Heart left ventricle (tissue), 16 donors: ENCODE data around the gene MYL4. TPM values are rescaled to one million over a fixed set of nuclear protein-coding genes. Genes with fewer than 3 reads are reported as not detected.
A peak's percentile ranks its signal among the peaks of the same experiment; 100 is the strongest.

Experiments used
- ATAC-seq, 4 donors: fragments of 200-7000 bp; cut with Tn5 transposase; one replicate each; pipeline ENCODE4 v1.9.1; 2020 to 2022; ENCODE audit warnings: moderate library complexity in 4 of 4, mild to moderate bottlenecking in 3 of 4, moderate number of reproducible peaks in 1 of 4
- DNase-seq, 5 donors: peaks; one replicate each; pipeline ENCODE4 v3.0.0-alpha.2; 2020
- H3K27ac ChIP-seq, 12 donors: fragments of 200-600 bp; sonication (generic) in 4 of 12; one replicate each; pipeline versions ENCODE4 v1.5.0 to v1.8.0; 2016 to 2022; ENCODE audit warnings: mild to moderate bottlenecking in 2 of 12
- H3K27me3 ChIP-seq, 9 donors: fragments of 200-600 bp; sonication (generic) in 2 of 9; one replicate each; pipeline versions ENCODE4 v1.5.1 to v1.8.0; 2016 to 2022; ENCODE audit warnings: mild to moderate bottlenecking in 3 of 9
- H3K36me3 ChIP-seq, 9 donors: fragments of 200-600 bp; sonication (generic) in 2 of 9; one replicate each; pipeline versions ENCODE4 v1.5.0 to v1.8.0; 2018 to 2022; ENCODE audit warnings: mild to moderate bottlenecking in 2 of 9
- H3K4me1 ChIP-seq, 12 donors: fragments of 200-600 bp; sonication (generic) in 4 of 12; one replicate each; pipeline versions ENCODE4 v1.5.0 to v1.8.0; 2016 to 2022; ENCODE audit warnings: mild to moderate bottlenecking in 3 of 12
- H3K4me3 ChIP-seq, 12 donors: fragments of 200-600 bp; sonication (generic) in 4 of 12; one replicate each; pipeline versions ENCODE4 v1.5.0 to v1.8.0; 2017 to 2022; ENCODE audit warnings: mild to moderate bottlenecking in 9 of 12, moderate library complexity in 4 of 12
- H3K9me3 ChIP-seq, 12 donors: fragments of 200-600 bp; sonication (generic) in 4 of 12; one replicate each; pipeline versions ENCODE4 v1.5.0 to v1.8.0; 2016 to 2022; ENCODE audit warnings: mild to moderate bottlenecking in 1 of 12
- POLR2A ChIP-seq, 2 donors: fragments of 450-650 bp; IDR thresholded peaks; one replicate each; pipeline ENCODE4 v1.6.1; 2017; ENCODE audit warnings: antibody characterized with exemption in 2 of 2, mild to moderate bottlenecking in 2 of 2, moderate library complexity in 2 of 2
- WGBS, 4 donors: extraction: QIAGEN DNeasy Blood & Tissue Kit in 2 of 4; methylation state at CpG; one replicate each; pipeline versions ENCODE4 v1.1.5 to v1.1.7; 2013 to 2018; 5-methylcytosine and 5-hydroxymethylcytosine counted together
- intact Hi-C, 10 donors: fragments of 100-400 bp; cut with DNase I; formaldehyde crosslinking; loops; one replicate each; pipeline versions ENCODE4 v1.11.1 to v1.14.2; 2022
- polyA plus RNA-seq, 2 donors: library from polyadenylated mRNA; stranded (reverse); fragments of 200-250 nt; gene quantifications; one replicate each; pipeline ENCODE4 v1.2.3, GENCODE V29; 2013
- total RNA-seq, 9 donors: library from RNA; depleted of rRNA in 2 of 9; stranded (reverse); fragments of >200 nt in 2 of 9; fragmentation: NEBNext Ultra II Directional in 3 of 9; extraction: Animal tissue kit (Norgen Biotek cat#: 25700) in 3 of 9; gene quantifications; one replicate each; pipeline versions ENCODE4 v1.1.0 to v1.2.4, GENCODE V29; 2016 to 2023
- TF ChIP-seq, protein P1 (sequence below), 12 donors: fragments of 200-600 bp; sonication (generic) in 4 of 12; IDR thresholded peaks; one replicate each; pipeline versions ENCODE4 v1.5.0 to v1.8.0; 2018 to 2022; ENCODE audit warnings: antibody characterized with exemption in 12 of 12, mild to moderate bottlenecking in 5 of 12
- donor health status: ischemic (EF 13 %, LVEDD 7.1; RV severe dilation, severe dysfunction).
- donor health status: healthy with polysubstance abuse.
- donor health status: DM: no; HTN: yes; CAD: no.
- donor health status: DM: no; HTN: no; CAD: no.
- donor health status: ischemic (EF 25% LVEDD 6.9; RV normal size, moderate dysfunction).
- donor health status: ischemic (EF 25% LVEDD 5.7; RV mildly dilated, moderate dysfunction).
- donor health status: healthy.
- donor health status: DM: yes; HTN: yes; CAD: no.
- donor health status: ischemic (EF 35%, LVEDD 5.7; RV mildly dilated, moderate dysfunction).
- donor health status: nonischemic (EF 11% LVEDD 7.7; RV severe dilation, severe dysfunction).
- donor health status: DM: yes; HTN: yes; CAD: no.
- donor health status: PGD.
- donor health status: ischemic (EF 29% LVEDD 5.4; RV normal size, mild dysfunction).
- donor health status: nonischemic (EF 23%, LVEDD 6.1; RV moderate dilation, normal function).

MYL4 gene
- total and polyA plus RNA-seq, 11 donors: 24.9 to 750 (median 69.0) TPM

DNA sequence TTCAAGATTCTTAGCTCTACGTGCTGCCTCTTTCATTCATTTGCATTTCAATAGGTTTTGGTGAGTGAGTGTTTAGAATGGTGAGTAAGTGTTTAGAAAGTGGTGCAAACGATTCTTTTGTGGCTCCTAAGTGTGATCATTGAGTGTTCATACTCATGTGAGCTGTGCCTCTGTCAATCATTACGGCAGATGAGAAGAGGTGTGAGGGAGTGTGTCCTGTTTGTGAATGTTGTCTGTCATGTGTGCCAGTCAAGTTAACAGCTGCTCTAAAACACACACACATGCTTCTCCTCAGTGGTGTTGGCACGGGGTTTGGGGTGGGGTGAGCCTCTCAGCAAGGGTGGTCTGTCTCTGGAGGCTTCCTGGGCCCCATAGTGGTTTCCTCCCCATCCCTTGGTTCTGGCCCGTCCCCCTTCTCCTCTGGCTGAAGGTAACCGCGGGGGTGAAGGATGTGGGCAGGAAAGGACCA, 11.4 kb downstream of the MYL4 start:
- ATAC-seq: no peak
- no peaks in the 10 kb centered on the region for H3K36me3 ChIP-seq
- WGBS, 4 donors: 53 to 74% (median 70%) methylated on average over 7 of the region's 7 CpGs
- TF ChIP-seq, protein P1, sequence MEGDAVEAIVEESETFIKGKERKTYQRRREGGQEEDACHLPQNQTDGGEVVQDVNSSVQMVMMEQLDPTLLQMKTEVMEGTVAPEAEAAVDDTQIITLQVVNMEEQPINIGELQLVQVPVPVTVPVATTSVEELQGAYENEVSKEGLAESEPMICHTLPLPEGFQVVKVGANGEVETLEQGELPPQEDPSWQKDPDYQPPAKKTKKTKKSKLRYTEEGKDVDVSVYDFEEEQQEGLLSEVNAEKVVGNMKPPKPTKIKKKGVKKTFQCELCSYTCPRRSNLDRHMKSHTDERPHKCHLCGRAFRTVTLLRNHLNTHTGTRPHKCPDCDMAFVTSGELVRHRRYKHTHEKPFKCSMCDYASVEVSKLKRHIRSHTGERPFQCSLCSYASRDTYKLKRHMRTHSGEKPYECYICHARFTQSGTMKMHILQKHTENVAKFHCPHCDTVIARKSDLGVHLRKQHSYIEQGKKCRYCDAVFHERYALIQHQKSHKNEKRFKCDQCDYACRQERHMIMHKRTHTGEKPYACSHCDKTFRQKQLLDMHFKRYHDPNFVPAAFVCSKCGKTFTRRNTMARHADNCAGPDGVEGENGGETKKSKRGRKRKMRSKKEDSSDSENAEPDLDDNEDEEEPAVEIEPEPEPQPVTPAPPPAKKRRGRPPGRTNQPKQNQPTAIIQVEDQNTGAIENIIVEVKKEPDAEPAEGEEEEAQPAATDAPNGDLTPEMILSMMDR (IDR thresholded peaks at IDR 0.05): no peak
- no peak for TF ChIP-seq POLR2A (IDR thresholded peaks at IDR 0.05)
- H3K27me3 ChIP-seq: no peaks in the 10 kb centered on the region
- intact Hi-C loops: loop anchor here in 1 of 10 donors (10.0 kb wide), 1 partner anchor 584 kb away; no protein-coding TSS in a partner anchor
- no peak for DNase-seq
- H3K4me3 ChIP-seq: no peak overlapping the region
- H3K4me1 ChIP-seq: peaks cover 0 to 63% (median 36%) of the 10 kb centered on the region in 12 donors
- no peaks in the 10 kb centered on the region for H3K9me3 ChIP-seq
- H3K27ac ChIP-seq: no peak overlapping the region

GRCh38 chr17:47221154-47221553, 12.0 kb downstream of the MYL4 start:
- DNase-seq: no peak
- 78 to 92% (median 89%) methylated on average over 6 of the region's 6 CpGs for WGBS, 4 donors
- no peak overlapping the region for H3K4me3 ChIP-seq
- H3K27ac ChIP-seq: no peak overlapping the region
- no peak for TF ChIP-seq POLR2A (IDR thresholded peaks at IDR 0.05)
- TF ChIP-seq, protein P1 (IDR thresholded peaks at IDR 0.05): no peak
- no peaks in the 10 kb centered on the region for H3K36me3 ChIP-seq
- H3K27me3 ChIP-seq: no peaks in the 10 kb centered on the region
- intact Hi-C loops: loop anchor here in 1 of 10 donors (10.0 kb wide), 1 partner anchor 584 kb away; no protein-coding TSS in a partner anchor
- no peak for ATAC-seq
- H3K4me1 ChIP-seq: peaks cover 6 to 68% (median 42%) of the 10 kb centered on the region in 12 donors
- H3K9me3 ChIP-seq: no peaks in the 10 kb centered on the region

GRCh38 chr17:47222047-47222446, 12.9 kb downstream of the MYL4 start:
- intact Hi-C loops: loop anchor here in 1 of 10 donors (10.0 kb wide), 1 partner anchor 583 kb away; no protein-coding TSS in a partner anchor
- ATAC-seq (no peak), DNase-seq (no peak)
- 96 to 100% (median 98%) methylated on average over 3 to 4 of the region's 4 CpGs for WGBS, 4 donors
- Histone ChIP-seq H3K27ac (peak overlapping the region in 1 of 12 donors; percentile 87), H3K27me3 (no peaks in the 10 kb centered on the region), H3K9me3 (no peaks in the 10 kb centered on the region), H3K4me3 (no peak overlapping the region), H3K4me1 (peaks cover 6 to 71% (median 47%) of the 10 kb centered on the region in 12 donors), H3K36me3 (no peaks in the 10 kb centered on the region)
- TF ChIP-seq, protein P1 (IDR thresholded peaks at IDR 0.05): no peak
- no peak for TF ChIP-seq POLR2A (IDR thresholded peaks at IDR 0.05)

- no peak for TF ChIP-seq POLR2A (IDR thresholded peaks at IDR 0.05)
- TF ChIP-seq, protein P1 (IDR thresholded peaks at IDR 0.05): no peak
- Histone ChIP-seq H3K4me3 (no peak overlapping the region), H3K4me1 (peaks cover 6 to 63% (median 46%) of the 10 kb centered on the region in 12 donors), H3K27me3 (no peaks in the 10 kb centered on the region), H3K36me3 (no peaks in the 10 kb centered on the region), H3K27ac (peak overlapping the region in 11 of 12 donors; percentile 8 to 96 (median 87)), H3K9me3 (no peaks in the 10 kb centered on the region)
- 60 to 71% (median 69%) methylated on average over 3 of the region's 3 CpGs for WGBS, 4 donors
- intact Hi-C loops: loop anchor here in 1 of 10 donors (10.0 kb wide), 1 partner anchor 582 kb away; no protein-coding TSS in a partner anchor
- peak in 3 of 4 donors; percentile 28 to 52 (median 29) for ATAC-seq
- DNase-seq: no peak
These were observed 13.9 kb downstream of the MYL4 start for GRCh38 chr17:47223007-47223406.
